ENCODE data around the gene CTSO. TPM values are rescaled to one million over a fixed set of nuclear protein-coding genes. Genes with fewer than 3 reads are reported as not detected.

The CTSO gene
- total and polyA plus RNA-seq, 12 donors = 2.6 to 21.4 (median 8.6) TPM

- Histone ChIP-seq H3K4me3 (no peak overlapping the region), H3K4me1 (peaks cover 0 to 20% (median 8%) of the 10 kb centered on the region in 9 donors), H3K27ac (no peak overlapping the region), H3K36me3 (no peaks in the 10 kb centered on the region), H3K27me3 (no peaks in the 10 kb centered on the region), H3K9me3 (no peaks in the 10 kb centered on the region)
- TF ChIP-seq CTCF (IDR thresholded peaks at IDR 0.05) = no peak
- ATAC-seq (no peak), DNase-seq (no peak)
- intact Hi-C loops (cut with DNase I) = loop anchor here in 4 of 10 donors (10.0 kb wide), 1 partner anchor 552 kb away; no protein-coding TSS in a partner anchor
- WGBS, 2 donors = 54 to 62% methylated on average over 2 of the region's 2 CpGs
Observed at GRCh38 chr4:155956461-155956860, 2.8 kb upstream of the CTSO start.

- peaks cover 0 to 21% (median 8%) of the 10 kb centered on the region in 9 donors for H3K4me1 ChIP-seq
- TF ChIP-seq CTCF (IDR thresholded peaks at IDR 0.05) = no peak
- H3K9me3 ChIP-seq = no peaks in the 10 kb centered on the region
- H3K36me3 ChIP-seq = no peaks in the 10 kb centered on the region
- no peak overlapping the region for H3K27ac ChIP-seq
- no peak overlapping the region for H3K4me3 ChIP-seq
- no peak for ATAC-seq
- no peak for DNase-seq
- intact Hi-C loops (cut with DNase I) = loop anchor here in 7 of 10 donors (5.0 to 10.0 kb wide), 4 partner anchors 148 to 553 kb away; no protein-coding TSS in a partner anchor
- H3K27me3 ChIP-seq = no peaks in the 10 kb centered on the region
- 66 to 68% methylated on average over 4 of the region's 4 CpGs for WGBS, 2 donors
Observed at GRCh38 chr4:155954939-155955338, 1.3 kb upstream of the CTSO start.

- DNase-seq (no peak), ATAC-seq (peak in 1 of 8 donors; percentile 4)
- no peaks in the 10 kb centered on the region for H3K36me3 ChIP-seq
- H3K27ac ChIP-seq = peak overlapping the region; percentile 83 to 100 (median 99)
- no peaks in the 10 kb centered on the region for H3K27me3 ChIP-seq
- no peaks in the 10 kb centered on the region for H3K9me3 ChIP-seq
- no peak for TF ChIP-seq CTCF (IDR thresholded peaks at IDR 0.05)
- H3K4me3 ChIP-seq = peak overlapping the region; percentile 65 to 91 (median 88)
- intact Hi-C loops (cut with DNase I) = loop anchor here in 7 of 10 donors (5.0 to 10.0 kb wide), 4 partner anchors 147 to 552 kb away; no protein-coding TSS in a partner anchor
- 71 to 77% methylated on average over 11 of the region's 11 CpGs for WGBS, 2 donors
- H3K4me1 ChIP-seq = peaks cover 0 to 21% (median 8%) of the 10 kb centered on the region in 9 donors
Observed at GRCh38 chr4:155954118-155954685, 536 bp upstream of the CTSO start.

- H3K4me1 ChIP-seq = peaks cover 0 to 21% (median 8%) of the 10 kb centered on the region in 9 donors
- DNase-seq = no peak
- H3K27me3 ChIP-seq = no peaks in the 10 kb centered on the region
- H3K27ac ChIP-seq = peak overlapping the region in 9 of 10 donors; percentile 92 to 100 (median 99)
- TF ChIP-seq CTCF (IDR thresholded peaks at IDR 0.05) = no peak
- 45 to 52% methylated on average over 6 of the region's 6 CpGs for WGBS, 2 donors
- H3K36me3 ChIP-seq = no peaks in the 10 kb centered on the region
- peak overlapping the region in 8 of 10 donors; percentile 77 to 91 (median 88) for H3K4me3 ChIP-seq
- no peak for ATAC-seq
- intact Hi-C loops (cut with DNase I) = loop anchor here (1.0 to 10.0 kb wide), 9 partner anchors 142 to 550 kb away; no protein-coding TSS in a partner anchor
- H3K9me3 ChIP-seq = no peaks in the 10 kb centered on the region
Observed at GRCh38 chr4:155952501-155952901, 1.2 kb downstream of the CTSO start.

All from heart right ventricle (tissue), 16 donors.